ENCODE results near the gene DHCR7. TPM values are rescaled to one million over a fixed set of nuclear protein-coding genes. Genes with fewer than 3 reads are reported as not detected.

Gene DHCR7
- total and polyA plus RNA-seq, 2 experiments from 2014 or later, result 50.0 to 158 TPM

DNA sequence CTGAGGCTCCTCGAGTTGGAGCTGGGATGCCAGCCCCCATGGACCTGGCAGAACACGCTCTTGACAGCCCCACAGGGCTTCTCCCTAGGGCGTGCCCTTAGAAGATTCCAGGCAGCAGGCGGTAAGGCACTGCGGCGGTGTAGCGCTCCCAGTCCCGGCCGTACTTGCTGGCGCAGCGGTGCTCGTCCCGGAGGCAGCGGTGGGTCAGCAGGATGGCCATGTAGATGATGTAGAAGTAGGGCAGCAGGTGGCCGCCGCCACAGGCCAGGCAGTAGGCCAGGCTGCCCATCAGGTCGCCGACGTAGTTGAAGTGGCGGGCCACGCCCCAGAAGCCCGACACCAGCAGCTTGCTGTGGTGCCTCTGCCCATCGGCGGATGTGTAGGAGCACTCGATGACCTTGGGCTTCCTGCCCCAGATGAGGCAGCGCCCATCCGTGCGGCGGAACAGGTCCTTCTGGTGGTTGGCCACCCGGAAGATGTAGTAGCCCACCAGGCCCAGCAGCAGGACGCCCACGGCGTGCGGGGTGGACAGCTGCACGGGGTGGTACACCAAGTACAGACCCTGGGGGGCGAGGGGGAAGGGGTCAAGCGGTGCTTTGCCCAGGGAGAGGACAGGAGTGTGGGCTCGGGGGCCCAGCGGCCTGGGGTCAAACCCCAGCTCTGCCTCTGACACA is 12.8 kb downstream of the DHCR7 start:
- Histone ChIP-seq H3K27me3 (no peaks in the 10 kb centered on the region), H3K4me1 (ENCODE audit: low read depth) (no peaks in the 10 kb centered on the region), H3K36me3 (peaks cover 31% of the 10 kb centered on the region), H3K4me3 (no peak overlapping the region), H3K9me3 (ENCODE audit: low read depth) (no peaks in the 10 kb centered on the region), H3K27ac (no peak overlapping the region)
- TF ChIP-seq CTCF (IDR thresholded peaks at IDR 0.05; ENCODE audit: low read depth, low read length), result no peak
- DNase-seq (ENCODE audit: low read depth in 1 of 2, low spot score in 1 of 2), result no peak

DNA sequence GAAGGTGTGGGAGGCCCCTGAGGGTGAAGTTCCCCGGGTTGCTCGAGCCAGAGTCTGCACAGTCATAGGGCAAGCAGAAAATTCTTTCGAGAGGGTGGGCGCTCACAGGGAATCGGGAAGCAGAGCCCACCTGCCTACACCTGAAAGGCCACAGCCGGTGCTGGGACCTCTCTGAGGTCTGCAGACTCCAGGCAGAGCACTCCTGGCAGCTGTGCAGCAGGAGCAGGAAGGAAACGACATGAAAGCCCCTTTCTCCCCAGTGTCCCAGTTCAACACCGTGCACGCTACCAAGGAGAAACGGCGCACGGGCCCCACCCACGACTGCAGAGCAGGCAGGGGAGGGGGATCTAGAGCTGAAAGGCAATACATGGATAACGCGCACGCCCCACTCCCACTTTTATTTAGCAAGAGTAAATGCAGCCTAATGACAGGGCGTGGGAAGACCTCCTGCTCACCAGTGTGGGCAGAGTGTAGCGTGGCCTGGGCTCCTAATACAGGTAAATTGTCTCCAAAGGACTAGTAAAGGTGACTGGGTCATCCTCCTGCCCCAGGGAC is 13.5 kb downstream of the DHCR7 start:
- no peak for TF ChIP-seq CTCF (IDR thresholded peaks at IDR 0.05; ENCODE audit: low read depth, low read length)
- Histone ChIP-seq H3K4me3 (no peak overlapping the region), H3K9me3 (ENCODE audit: low read depth) (no peaks in the 10 kb centered on the region), H3K27me3 (no peaks in the 10 kb centered on the region), H3K36me3 (peaks cover 24% of the 10 kb centered on the region), H3K27ac (no peak overlapping the region), H3K4me1 (ENCODE audit: low read depth) (no peaks in the 10 kb centered on the region)
- DNase-seq (ENCODE audit: low read depth in 1 of 2, low spot score in 1 of 2), result no peak

DNA sequence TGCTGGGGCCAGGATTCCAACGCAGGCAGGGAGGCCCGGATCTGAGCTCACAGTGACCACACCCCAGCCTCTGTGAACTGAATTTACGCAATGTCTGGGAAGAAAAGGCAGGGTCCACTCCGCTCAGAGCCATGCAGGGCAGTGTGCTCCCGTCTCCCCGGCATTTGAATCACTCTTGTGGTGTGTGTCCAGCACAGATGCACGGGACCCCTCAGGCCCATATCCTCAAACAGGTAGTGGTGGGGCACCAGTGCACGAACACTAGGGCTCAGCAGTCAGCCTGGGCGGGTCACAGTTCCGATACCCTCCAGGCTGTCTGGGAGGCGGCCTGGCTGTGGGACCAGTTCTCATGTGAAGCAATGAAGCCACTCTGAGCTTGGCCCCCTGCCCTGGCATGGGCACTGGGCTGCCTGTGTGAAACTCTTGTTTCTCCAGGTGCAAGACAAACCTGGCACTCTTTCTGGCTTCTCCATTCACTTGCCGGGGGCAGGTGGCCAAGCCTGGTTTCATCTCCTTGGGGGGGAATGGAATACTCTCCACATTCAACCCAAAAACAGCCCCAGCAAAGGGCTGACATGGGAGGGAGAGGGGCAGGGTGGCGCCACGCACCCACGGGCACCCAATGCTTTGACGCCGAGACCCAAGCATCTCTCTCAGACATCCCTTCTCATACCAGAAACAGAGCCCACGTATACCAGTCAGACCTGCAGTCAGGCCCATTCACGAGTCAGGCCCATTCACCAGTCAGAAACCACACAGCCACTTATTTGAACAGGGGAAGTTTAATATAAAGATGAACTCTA is 14.3 kb downstream of the DHCR7 start:
- DNase-seq (ENCODE audit: low read depth in 1 of 2, low spot score in 1 of 2), result peak in 1 of 2 donors; percentile 38

GRCh38 chr11:71432761-71433647 is 15.2 kb downstream of the DHCR7 start:
- DNase-seq (ENCODE audit: low read depth in 1 of 2, low spot score in 1 of 2), result peak in 1 of 2 donors; percentile 3
- no peaks in the 10 kb centered on the region for H3K9me3 ChIP-seq (ENCODE audit: low read depth)
- no peak overlapping the region for H3K4me3 ChIP-seq
- no peaks in the 10 kb centered on the region for H3K27me3 ChIP-seq
- H3K27ac ChIP-seq, result peak overlapping the region; percentile 3
- H3K36me3 ChIP-seq, result peaks cover 11% of the 10 kb centered on the region
- no peaks in the 10 kb centered on the region for H3K4me1 ChIP-seq (ENCODE audit: low read depth)
- no peak for TF ChIP-seq CTCF (IDR thresholded peaks at IDR 0.05; ENCODE audit: low read depth, low read length)

More for the DNA sequence above, 14.3 kb downstream of the DHCR7 start:
- no peak for TF ChIP-seq CTCF (IDR thresholded peaks at IDR 0.05; ENCODE audit: low read depth, low read length)
- Histone ChIP-seq H3K4me1 (ENCODE audit: low read depth) (no peaks in the 10 kb centered on the region), H3K27me3 (no peaks in the 10 kb centered on the region), H3K4me3 (no peak overlapping the region), H3K9me3 (ENCODE audit: low read depth) (no peaks in the 10 kb centered on the region), H3K36me3 (peaks cover 17% of the 10 kb centered on the region), H3K27ac (peak overlapping the region; percentile 3)

GRCh38 chr11:71431271-71431670 is 16.9 kb downstream of the DHCR7 start:
- H3K4me3 ChIP-seq, result no peak overlapping the region
- H3K4me1 ChIP-seq (ENCODE audit: low read depth), result no peaks in the 10 kb centered on the region
- H3K9me3 ChIP-seq (ENCODE audit: low read depth), result no peaks in the 10 kb centered on the region
- no peak for DNase-seq (ENCODE audit: low read depth in 1 of 2, low spot score in 1 of 2)
- H3K27ac ChIP-seq, result no peak overlapping the region
- no peaks in the 10 kb centered on the region for H3K27me3 ChIP-seq
- TF ChIP-seq CTCF (IDR thresholded peaks at IDR 0.05; ENCODE audit: low read depth, low read length), result no peak
- peaks cover 7% of the 10 kb centered on the region for H3K36me3 ChIP-seq
